Liver (tissue), 3 donors: ENCODE data around the gene LHPP.

ENCODE experiments used
- EGR1 ChIP-seq, 2 donors: IDR thresholded peaks; 2 replicates each; pipeline ENCODE4 v1.6.1; 2016 to 2018; ENCODE audit warnings: antibody characterized with exemption in 2 of 2, low read depth in 2 of 2
- GABPA ChIP-seq, 2 donors: IDR thresholded peaks in 1 of 2; conservative IDR thresholded peaks in 1 of 2; 2 replicates each; pipeline ENCODE4 v1.6.1; 2016; ENCODE audit warnings: antibody characterized with exemption in 2 of 2, mild to moderate bottlenecking in 1 of 2, moderate library complexity in 1 of 2
- HNF4G ChIP-seq: IDR thresholded peaks from 2 replicates; pipeline ENCODE4 v1.6.1; 2016; ENCODE audit warnings: antibody characterized with exemption
- JUND ChIP-seq, 2 donors: IDR thresholded peaks; 2 replicates each; pipeline ENCODE4 v1.6.1; 2016; ENCODE audit warnings: antibody characterized with exemption in 2 of 2
- RAD21 ChIP-seq, 2 donors: IDR thresholded peaks; 2 replicates each; pipeline ENCODE4 v1.6.1; 2016; ENCODE audit warnings: antibody characterized with exemption in 2 of 2, mild to moderate bottlenecking in 2 of 2
- REST ChIP-seq: IDR thresholded peaks from 2 replicates; pipeline ENCODE4 v1.6.1; 2016; ENCODE audit warnings: antibody characterized with exemption, mild to moderate bottlenecking
- SP1 ChIP-seq: IDR thresholded peaks from 2 replicates; pipeline ENCODE4 v1.6.1; 2018; ENCODE audit warnings: antibody characterized with exemption, mild to moderate bottlenecking
- TAF1 ChIP-seq: conservative IDR thresholded peaks from 2 replicates; pipeline ENCODE4 v1.6.1; 2016; ENCODE audit warnings: antibody characterized with exemption, mild to moderate bottlenecking
- TF ChIP-seq, protein P1 (sequence below): fragments of 150-350 bp; IDR thresholded peaks from 2 replicates; pipeline ENCODE4 v1.5.1; 2017; ENCODE audit warnings: improper control_type of control experiment, low read depth, low read length; ENCODE audit not compliant: missing input control
- TF ChIP-seq, protein P2 (sequence below): IDR thresholded peaks from 2 replicates; pipeline ENCODE4 v1.6.1; 2016; ENCODE audit warnings: antibody characterized with exemption
- donor health status: healthy.
- donor health status: healthy.

- no peak for TF ChIP-seq EGR1 (IDR thresholded peaks at IDR 0.05; ENCODE audit: low read depth in 2 of 2)
- TF ChIP-seq TAF1 = no peak
- TF ChIP-seq, protein P1, sequence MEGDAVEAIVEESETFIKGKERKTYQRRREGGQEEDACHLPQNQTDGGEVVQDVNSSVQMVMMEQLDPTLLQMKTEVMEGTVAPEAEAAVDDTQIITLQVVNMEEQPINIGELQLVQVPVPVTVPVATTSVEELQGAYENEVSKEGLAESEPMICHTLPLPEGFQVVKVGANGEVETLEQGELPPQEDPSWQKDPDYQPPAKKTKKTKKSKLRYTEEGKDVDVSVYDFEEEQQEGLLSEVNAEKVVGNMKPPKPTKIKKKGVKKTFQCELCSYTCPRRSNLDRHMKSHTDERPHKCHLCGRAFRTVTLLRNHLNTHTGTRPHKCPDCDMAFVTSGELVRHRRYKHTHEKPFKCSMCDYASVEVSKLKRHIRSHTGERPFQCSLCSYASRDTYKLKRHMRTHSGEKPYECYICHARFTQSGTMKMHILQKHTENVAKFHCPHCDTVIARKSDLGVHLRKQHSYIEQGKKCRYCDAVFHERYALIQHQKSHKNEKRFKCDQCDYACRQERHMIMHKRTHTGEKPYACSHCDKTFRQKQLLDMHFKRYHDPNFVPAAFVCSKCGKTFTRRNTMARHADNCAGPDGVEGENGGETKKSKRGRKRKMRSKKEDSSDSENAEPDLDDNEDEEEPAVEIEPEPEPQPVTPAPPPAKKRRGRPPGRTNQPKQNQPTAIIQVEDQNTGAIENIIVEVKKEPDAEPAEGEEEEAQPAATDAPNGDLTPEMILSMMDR = no peak
- TF ChIP-seq GABPA (IDR thresholded peaks at IDR 0.05 in 1 of 2, conservative IDR thresholded peaks at IDR 0.05 in 1 of 2) = no peak
- no peak for TF ChIP-seq RAD21 (IDR thresholded peaks at IDR 0.05)
- TF ChIP-seq HNF4G = no peak
- TF ChIP-seq JUND (IDR thresholded peaks at IDR 0.05) = no peak
- no peak for TF ChIP-seq SP1
- TF ChIP-seq REST = no peak
- TF ChIP-seq, protein P2, sequence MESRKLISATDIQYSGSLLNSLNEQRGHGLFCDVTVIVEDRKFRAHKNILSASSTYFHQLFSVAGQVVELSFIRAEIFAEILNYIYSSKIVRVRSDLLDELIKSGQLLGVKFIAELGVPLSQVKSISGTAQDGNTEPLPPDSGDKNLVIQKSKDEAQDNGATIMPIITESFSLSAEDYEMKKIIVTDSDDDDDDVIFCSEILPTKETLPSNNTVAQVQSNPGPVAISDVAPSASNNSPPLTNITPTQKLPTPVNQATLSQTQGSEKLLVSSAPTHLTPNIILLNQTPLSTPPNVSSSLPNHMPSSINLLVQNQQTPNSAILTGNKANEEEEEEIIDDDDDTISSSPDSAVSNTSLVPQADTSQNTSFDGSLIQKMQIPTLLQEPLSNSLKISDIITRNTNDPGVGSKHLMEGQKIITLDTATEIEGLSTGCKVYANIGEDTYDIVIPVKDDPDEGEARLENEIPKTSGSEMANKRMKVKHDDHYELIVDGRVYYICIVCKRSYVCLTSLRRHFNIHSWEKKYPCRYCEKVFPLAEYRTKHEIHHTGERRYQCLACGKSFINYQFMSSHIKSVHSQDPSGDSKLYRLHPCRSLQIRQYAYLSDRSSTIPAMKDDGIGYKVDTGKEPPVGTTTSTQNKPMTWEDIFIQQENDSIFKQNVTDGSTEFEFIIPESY = no peak
Observed at GRCh38 chr10:124517931-124518330, 56.3 kb downstream of the LHPP start.
